Smooth muscle cell (in vitro differentiated cells): Measurements from ENCODE around the gene ONECUT2. TPM values are rescaled to one million over a fixed set of nuclear protein-coding genes. Genes with fewer than 3 reads are reported as not detected.

Experiments used
- DNase-seq: peaks from one replicate; lab custom pipeline; 2025; ENCODE audit not compliant: unreplicated experiment; lab: John Stamatoyannopoulos, UW
- H2AFZ ChIP-seq: fragments of 200-600 bp; sonication (generic); 2 replicates; pipeline ENCODE4 v1.6.0; 2016; ENCODE audit warnings: antibody characterized with exemption, low read depth, mild to moderate bottlenecking
- H3F3A ChIP-seq: fragments of 200-600 bp; sonication (generic); 2 replicates; pipeline ENCODE4 v1.6.0; 2017; ENCODE audit warnings: antibody characterized with exemption, low read depth
- H3K27ac ChIP-seq: fragments of 200-600 bp; sonication (generic); 2 replicates; pipeline ENCODE4 v1.5.1; 2016; ENCODE audit warnings: low read depth, mild to moderate bottlenecking
- H3K27me3 ChIP-seq: fragments of 200-600 bp; sonication (generic); 2 replicates; pipeline ENCODE4 v1.6.1; 2016; ENCODE audit warnings: low read depth, mild to moderate bottlenecking
- H3K36me3 ChIP-seq: fragments of 200-600 bp; sonication (generic); 2 replicates; pipeline ENCODE4 v1.5.1; 2016; ENCODE audit warnings: low read depth
- H3K4me1 ChIP-seq: fragments of 200-600 bp; sonication (generic); 2 replicates; pipeline ENCODE4 v1.5.1; 2016; ENCODE audit warnings: low read depth
- H3K4me2 ChIP-seq: fragments of 200-600 bp; sonication (generic); 2 replicates; pipeline ENCODE4 v1.6.0; 2016; ENCODE audit warnings: mild to moderate bottlenecking
- H3K4me3 ChIP-seq: fragments of 200-600 bp; sonication (generic); 2 replicates; pipeline ENCODE4 v1.5.1; 2016; ENCODE audit warnings: mild to moderate bottlenecking
- H3K79me2 ChIP-seq: fragments of 200-600 bp; sonication (generic); 2 replicates; pipeline ENCODE4 v1.6.0; 2016; ENCODE audit warnings: low read depth, mild to moderate bottlenecking
- H3K9ac ChIP-seq: fragments of 200-600 bp; sonication (generic); 2 replicates; pipeline ENCODE4 v1.6.0; 2016; ENCODE audit warnings: low read depth
- H3K9me3 ChIP-seq: fragments of 200-600 bp; sonication (generic); replicated peaks from 2 replicates; pipeline ENCODE4 v1.5.1; 2016; ENCODE audit warnings: low read depth
- H4K20me1 ChIP-seq: fragments of 200-600 bp; sonication (generic); 2 replicates; pipeline ENCODE4 v1.6.0; 2016; ENCODE audit warnings: low read depth
- CTCF ChIP-seq: fragments of 200-600 bp; sonication (generic); IDR thresholded peaks from 2 replicates; pipeline ENCODE4 v1.5.1; 2017; ENCODE audit warnings: borderline replicate concordance, mild to moderate bottlenecking, antibody characterized with exemption; ENCODE audit not compliant: insufficient read depth, poor library complexity, severe bottlenecking
- WGBS: methylation state at CpG from one replicate; pipeline ENCODE4 v1.1.7; 2016; ENCODE audit warnings: low lambda C conversion rate; 5-methylcytosine and 5-hydroxymethylcytosine counted together
- polyA plus RNA-seq: library from polyadenylated mRNA; unstranded; fragments of >200 nt; fragmentation: Nextera tagmentation; extraction: Ambion mirVana; gene quantifications from 2 replicates; pipeline ENCODE4 v1.2.1, GENCODE V29; 2016
- total RNA-seq: library from RNA; depleted of rRNA; stranded (reverse); fragments of >200 nt; gene quantifications from 2 replicates; pipeline ENCODE4 v1.2.3, GENCODE V29; 2014

Gene ONECUT2
- total and polyA plus RNA-seq, 2 experiments from 2014 or later = 0.04 TPM; not detected in 1

GRCh38 chr18:57502624-57503023 lies 67.5 kb downstream of the ONECUT2 start:
- no peaks in the 10 kb centered on the region for H3K27me3 ChIP-seq
- H3K27ac ChIP-seq = no peak overlapping the region
- H3K36me3 ChIP-seq = no peaks in the 10 kb centered on the region
- WGBS = 76% methylated on average over 9 of the region's 9 CpGs
- H4K20me1 ChIP-seq = no peaks in the 10 kb centered on the region
- H3K9me3 ChIP-seq = no peaks in the 10 kb centered on the region
- H3K4me2 ChIP-seq = no peak overlapping the region
- no peaks in the 10 kb centered on the region for H3K4me1 ChIP-seq
- no peak for TF ChIP-seq CTCF
- H2AFZ ChIP-seq = no peak overlapping the region
- no peak overlapping the region for H3K9ac ChIP-seq
- H3F3A ChIP-seq = no peaks in the 10 kb centered on the region
- H3K4me3 ChIP-seq = no peak overlapping the region
- DNase-seq = no peak
- no peaks in the 10 kb centered on the region for H3K79me2 ChIP-seq

- Histone ChIP-seq H3K27ac (no peak overlapping the region), H3K4me2 (no peak overlapping the region), H3K27me3 (no peaks in the 10 kb centered on the region), H3K4me1 (no peaks in the 10 kb centered on the region), H2AFZ (no peak overlapping the region), H3K9ac (no peak overlapping the region), H3K9me3 (no peaks in the 10 kb centered on the region), H4K20me1 (no peaks in the 10 kb centered on the region), H3K79me2 (no peaks in the 10 kb centered on the region), H3F3A (no peaks in the 10 kb centered on the region), H3K4me3 (no peak overlapping the region), H3K36me3 (no peaks in the 10 kb centered on the region)
- 69% methylated on average over 1 of the region's 1 CpG for WGBS
- TF ChIP-seq CTCF = no peak
- no peak for DNase-seq
Observed at GRCh38 chr18:57505231-57505630, 70.1 kb downstream of the ONECUT2 start.

- no peak for DNase-seq
- 77% methylated on average over 6 of the region's 6 CpGs for WGBS
- H3K4me1 ChIP-seq = no peaks in the 10 kb centered on the region
- no peak overlapping the region for H2AFZ ChIP-seq
- H3K79me2 ChIP-seq = no peaks in the 10 kb centered on the region
- H3K27ac ChIP-seq = no peak overlapping the region
- H3F3A ChIP-seq = no peaks in the 10 kb centered on the region
- H4K20me1 ChIP-seq = no peaks in the 10 kb centered on the region
- no peak overlapping the region for H3K9ac ChIP-seq
- H3K4me3 ChIP-seq = no peak overlapping the region
- peaks cover 3% of the 10 kb centered on the region for H3K27me3 ChIP-seq
- TF ChIP-seq CTCF = no peak
- H3K4me2 ChIP-seq = no peak overlapping the region
- no peaks in the 10 kb centered on the region for H3K9me3 ChIP-seq
- H3K36me3 ChIP-seq = no peaks in the 10 kb centered on the region
Observed at GRCh38 chr18:57516056-57516455, 80.9 kb downstream of the ONECUT2 start.

- TF ChIP-seq CTCF = no peak
Observed at GRCh38 chr18:57518533-57518932, 83.4 kb downstream of the ONECUT2 start.

More at GRCh38 chr18:57518533-57518932, 83.4 kb downstream of the ONECUT2 start:
- H3K27me3 ChIP-seq = peaks cover 3% of the 10 kb centered on the region
- no peaks in the 10 kb centered on the region for H3F3A ChIP-seq
- H2AFZ ChIP-seq = no peak overlapping the region
- no peaks in the 10 kb centered on the region for H3K4me1 ChIP-seq
- 80% methylated on average over 10 of the region's 10 CpGs for WGBS
- H3K4me2 ChIP-seq = no peak overlapping the region
- H3K4me3 ChIP-seq = no peak overlapping the region
- H3K9me3 ChIP-seq = no peaks in the 10 kb centered on the region
- no peak for DNase-seq
- H3K79me2 ChIP-seq = no peaks in the 10 kb centered on the region
- no peak overlapping the region for H3K9ac ChIP-seq
- no peak overlapping the region for H3K27ac ChIP-seq
- no peaks in the 10 kb centered on the region for H3K36me3 ChIP-seq
- H4K20me1 ChIP-seq = no peaks in the 10 kb centered on the region
